Measurements from ENCODE around the gene PRPF6. TPM values are rescaled to one million over a fixed set of nuclear protein-coding genes. Genes with fewer than 3 reads are reported as not detected.
A peak's percentile ranks its signal among the peaks of the same experiment; 100 is the strongest.

The PRPF6 gene
- total and polyA plus RNA-seq, 2 of the 13 experiments (the other 11 are each of a cell fraction or from before 2014, with no cell fraction given) = 63.7 to 101 TPM

DNA sequence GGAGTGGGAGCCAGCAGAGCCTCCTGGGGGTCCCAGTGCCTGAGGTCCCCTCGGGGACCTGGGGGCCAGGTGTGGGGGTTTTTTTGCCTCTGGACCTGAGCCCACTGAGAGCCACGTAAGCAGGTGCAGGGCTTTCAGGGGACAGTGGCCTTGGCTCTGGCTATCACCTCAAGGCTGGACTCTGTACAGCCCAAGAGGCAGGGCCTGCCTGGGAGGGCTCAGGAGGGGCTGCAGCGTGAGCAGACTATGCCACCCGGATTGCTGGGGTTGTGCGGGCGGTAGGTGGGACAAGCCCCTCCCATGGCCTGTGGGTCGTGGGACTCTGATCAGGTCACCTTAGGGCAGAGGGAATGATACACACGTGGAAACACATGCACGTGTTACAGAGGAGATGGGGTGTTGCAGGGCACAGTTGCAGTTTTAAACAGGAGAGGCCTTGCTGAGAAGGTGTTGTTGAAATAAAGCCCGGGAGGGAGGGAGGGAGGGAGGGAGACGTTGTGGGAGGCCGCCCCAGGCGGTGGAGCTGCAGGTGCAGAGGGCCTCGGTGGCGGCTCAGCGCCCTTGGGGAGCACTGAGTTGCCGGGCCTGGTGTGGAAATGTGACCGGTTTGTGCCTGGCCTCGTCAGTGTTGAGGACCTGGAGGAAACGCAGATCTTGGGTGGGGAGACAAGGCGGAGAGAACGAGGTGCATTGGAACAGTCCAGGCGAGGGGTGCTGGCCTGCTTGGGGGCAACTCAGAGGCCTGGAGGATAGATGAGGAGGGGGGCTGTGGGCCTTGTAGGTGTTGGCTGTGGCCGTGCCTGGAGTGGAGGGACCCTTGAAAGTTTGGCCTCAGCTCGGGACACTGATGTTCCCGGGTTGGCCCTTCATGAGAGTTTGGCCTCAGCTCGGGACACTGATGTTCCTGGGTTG, 84.4 kb downstream of the PRPF6 start (continued):
- TF ChIP-seq, protein P1, sequence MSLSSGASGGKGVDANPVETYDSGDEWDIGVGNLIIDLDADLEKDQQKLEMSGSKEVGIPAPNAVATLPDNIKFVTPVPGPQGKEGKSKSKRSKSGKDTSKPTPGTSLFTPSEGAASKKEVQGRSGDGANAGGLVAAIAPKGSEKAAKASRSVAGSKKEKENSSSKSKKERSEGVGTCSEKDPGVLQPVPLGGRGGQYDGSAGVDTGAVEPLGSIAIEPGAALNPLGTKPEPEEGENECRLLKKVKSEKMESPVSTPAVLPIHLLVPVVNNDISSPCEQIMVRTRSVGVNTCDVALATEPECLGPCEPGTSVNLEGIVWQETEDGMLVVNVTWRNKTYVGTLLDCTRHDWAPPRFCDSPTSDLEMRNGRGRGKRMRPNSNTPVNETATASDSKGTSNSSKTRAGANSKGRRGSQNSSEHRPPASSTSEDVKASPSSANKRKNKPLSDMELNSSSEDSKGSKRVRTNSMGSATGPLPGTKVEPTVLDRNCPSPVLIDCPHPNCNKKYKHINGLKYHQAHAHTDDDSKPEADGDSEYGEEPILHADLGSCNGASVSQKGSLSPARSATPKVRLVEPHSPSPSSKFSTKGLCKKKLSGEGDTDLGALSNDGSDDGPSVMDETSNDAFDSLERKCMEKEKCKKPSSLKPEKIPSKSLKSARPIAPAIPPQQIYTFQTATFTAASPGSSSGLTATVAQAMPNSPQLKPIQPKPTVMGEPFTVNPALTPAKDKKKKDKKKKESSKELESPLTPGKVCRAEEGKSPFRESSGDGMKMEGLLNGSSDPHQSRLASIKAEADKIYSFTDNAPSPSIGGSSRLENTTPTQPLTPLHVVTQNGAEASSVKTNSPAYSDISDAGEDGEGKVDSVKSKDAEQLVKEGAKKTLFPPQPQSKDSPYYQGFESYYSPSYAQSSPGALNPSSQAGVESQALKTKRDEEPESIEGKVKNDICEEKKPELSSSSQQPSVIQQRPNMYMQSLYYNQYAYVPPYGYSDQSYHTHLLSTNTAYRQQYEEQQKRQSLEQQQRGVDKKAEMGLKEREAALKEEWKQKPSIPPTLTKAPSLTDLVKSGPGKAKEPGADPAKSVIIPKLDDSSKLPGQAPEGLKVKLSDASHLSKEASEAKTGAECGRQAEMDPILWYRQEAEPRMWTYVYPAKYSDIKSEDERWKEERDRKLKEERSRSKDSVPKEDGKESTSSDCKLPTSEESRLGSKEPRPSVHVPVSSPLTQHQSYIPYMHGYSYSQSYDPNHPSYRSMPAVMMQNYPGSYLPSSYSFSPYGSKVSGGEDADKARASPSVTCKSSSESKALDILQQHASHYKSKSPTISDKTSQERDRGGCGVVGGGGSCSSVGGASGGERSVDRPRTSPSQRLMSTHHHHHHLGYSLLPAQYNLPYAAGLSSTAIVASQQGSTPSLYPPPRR (CRISPR knock-in tag; IDR thresholded peaks at IDR 0.05; ENCODE audit: borderline replicate concordance) = peak; percentile 89
- no peak; the same call in 1 of the 2 replicates for TF ChIP-seq ZNF274 (CRISPR knock-in tag; IDR thresholded peaks at IDR 0.05)
- peak; percentile 88 for TF ChIP-seq ZNF546 (CRISPR knock-in tag; conservative IDR thresholded peaks at IDR 0.05)
- TF ChIP-seq ZSCAN31 (CRISPR knock-in tag; IDR thresholded peaks at IDR 0.05; ENCODE audit: low read depth) = peak; percentile 48; the same call in 1 of the 2 replicates
- TF ChIP-seq HOXA3 (CRISPR knock-in tag; IDR thresholded peaks at IDR 0.05) = peak; percentile 59; the same call in 1 of the 2 replicates
- TF ChIP-seq CAMTA2 (CRISPR knock-in tag; IDR thresholded peaks at IDR 0.05; ENCODE audit: borderline replicate concordance) = peak; percentile 16; the same call in 1 of the 2 replicates
- no peak for TF ChIP-seq EP300 (IDR thresholded peaks at IDR 0.05; ENCODE audit: low read depth in 2 of 2, low read length in 2 of 2)
- TF ChIP-seq EP300 (CRISPR knock-in tag; IDR thresholded peaks at IDR 0.05; ENCODE audit: borderline replicate concordance) = 0 out of 2 replicates have a peak, but pooled peaks have one; percentile 15
- no peak for TF ChIP-seq FOXA1 (IDR thresholded peaks at IDR 0.05)
- TF ChIP-seq FOXA1 (CRISPR knock-in tag; IDR thresholded peaks at IDR 0.05) = no peak
- TF ChIP-seq ZNF558 (CRISPR knock-in tag; IDR thresholded peaks at IDR 0.05; ENCODE audit: borderline replicate concordance) = 0 out of 2 replicates have a peak, but pooled peaks have one; percentile 32
- peak; percentile 57 for TF ChIP-seq SPEN (CRISPR knock-in tag; IDR thresholded peaks at IDR 0.05; ENCODE audit: low read depth)
- peak; percentile 70; the same call in 1 of the 2 replicates for TF ChIP-seq ZFP37 (CRISPR knock-in tag; IDR thresholded peaks at IDR 0.05; ENCODE audit: borderline replicate concordance)
- TF ChIP-seq NPAS2 (CRISPR knock-in tag; IDR thresholded peaks at IDR 0.05; ENCODE audit: borderline replicate concordance) = no peak
- peak; percentile 81 for TF ChIP-seq ZFP41 (CRISPR knock-in tag; IDR thresholded peaks at IDR 0.05; ENCODE audit: borderline replicate concordance)
- TF ChIP-seq, protein P2, sequence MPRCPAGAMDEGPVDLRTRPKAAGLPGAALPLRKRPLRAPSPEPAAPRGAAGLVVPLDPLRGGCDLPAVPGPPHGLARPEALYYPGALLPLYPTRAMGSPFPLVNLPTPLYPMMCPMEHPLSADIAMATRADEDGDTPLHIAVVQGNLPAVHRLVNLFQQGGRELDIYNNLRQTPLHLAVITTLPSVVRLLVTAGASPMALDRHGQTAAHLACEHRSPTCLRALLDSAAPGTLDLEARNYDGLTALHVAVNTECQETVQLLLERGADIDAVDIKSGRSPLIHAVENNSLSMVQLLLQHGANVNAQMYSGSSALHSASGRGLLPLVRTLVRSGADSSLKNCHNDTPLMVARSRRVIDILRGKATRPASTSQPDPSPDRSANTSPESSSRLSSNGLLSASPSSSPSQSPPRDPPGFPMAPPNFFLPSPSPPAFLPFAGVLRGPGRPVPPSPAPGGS (CRISPR knock-in tag; IDR thresholded peaks at IDR 0.05) = peak; percentile 82; the same call in 1 of the 2 replicates
- peak; percentile 68 for TF ChIP-seq NR2C2 (CRISPR knock-in tag; IDR thresholded peaks at IDR 0.05; ENCODE audit: borderline replicate concordance)
- TF ChIP-seq ZNF598 (CRISPR knock-in tag; IDR thresholded peaks at IDR 0.05; ENCODE audit: borderline replicate concordance) = peak; percentile 79; the same call in 1 of the 2 replicates
- 0 out of 2 replicates have a peak, but pooled peaks have one; percentile 16 for TF ChIP-seq RBAK (CRISPR knock-in tag; IDR thresholded peaks at IDR 0.05)
- peak; percentile 58; the same call in 1 of the 2 replicates for TF ChIP-seq TMF1 (CRISPR knock-in tag; IDR thresholded peaks at IDR 0.05; ENCODE audit: low read depth)

Data from HepG2 (cell line).